Bone marrow (tissue), 2 donors: ENCODE measurements around the gene COMMD3.
A peak's percentile ranks its signal among the peaks of the same experiment; 100 is the strongest.
"Not testable (repeated sequence)": the region's sequence is repeated elsewhere in the genome, so short reads cannot be mapped to it uniquely, and the experiment has no call there.

Source experiments
- DNase-seq, 2 donors: peaks; one replicate each; lab custom pipeline; 2025; lab: John Stamatoyannopoulos, UW

Gene COMMD3

DNA sequence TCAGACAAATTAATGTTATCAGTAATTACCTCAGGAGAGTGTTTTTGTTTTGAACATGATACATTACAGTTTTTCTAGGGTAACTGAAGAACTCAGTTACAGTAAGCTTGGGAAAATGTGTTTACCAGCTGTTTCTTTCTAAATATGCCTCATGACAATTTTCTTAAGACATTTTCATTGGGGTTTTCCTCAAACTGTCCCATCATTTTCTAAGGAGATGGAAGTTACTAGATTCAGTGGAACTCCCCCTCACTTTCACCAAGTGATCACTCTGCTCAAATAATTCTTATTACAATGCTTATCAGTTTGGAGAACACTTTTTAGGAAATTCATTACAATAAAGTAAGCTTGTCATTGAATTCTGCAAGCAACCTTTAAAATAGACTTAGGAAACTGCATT is 22.7 kb downstream of the COMMD3 start:
- no peak for DNase-seq

DNA sequence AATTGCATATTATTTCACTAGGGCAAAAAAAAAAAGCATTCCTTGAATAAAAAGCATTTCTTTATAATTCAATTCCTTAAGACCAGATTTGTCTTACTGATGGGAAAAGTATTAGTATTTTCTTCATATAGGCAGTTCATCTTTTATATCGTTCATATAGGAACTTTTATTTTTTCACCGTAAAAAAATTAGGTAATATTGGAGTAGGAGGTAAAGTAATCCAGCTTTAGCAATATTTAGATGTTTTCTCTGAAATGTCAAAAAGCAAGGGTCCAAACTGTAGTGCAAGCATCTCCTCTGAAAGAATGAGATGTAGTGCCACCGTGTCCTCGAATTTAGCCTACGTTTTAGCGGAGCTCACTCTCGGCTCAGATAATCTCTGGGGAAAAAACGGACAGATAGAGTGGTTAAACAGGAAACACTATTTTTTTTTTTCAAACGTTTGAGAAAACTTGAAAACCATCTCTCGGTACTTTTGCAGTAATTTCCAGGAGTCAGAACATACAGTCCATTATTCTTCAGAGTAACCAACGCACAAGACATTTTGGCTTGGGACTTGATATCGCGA is 23.7 kb downstream of the COMMD3 start:
- no peak for DNase-seq

DNA sequence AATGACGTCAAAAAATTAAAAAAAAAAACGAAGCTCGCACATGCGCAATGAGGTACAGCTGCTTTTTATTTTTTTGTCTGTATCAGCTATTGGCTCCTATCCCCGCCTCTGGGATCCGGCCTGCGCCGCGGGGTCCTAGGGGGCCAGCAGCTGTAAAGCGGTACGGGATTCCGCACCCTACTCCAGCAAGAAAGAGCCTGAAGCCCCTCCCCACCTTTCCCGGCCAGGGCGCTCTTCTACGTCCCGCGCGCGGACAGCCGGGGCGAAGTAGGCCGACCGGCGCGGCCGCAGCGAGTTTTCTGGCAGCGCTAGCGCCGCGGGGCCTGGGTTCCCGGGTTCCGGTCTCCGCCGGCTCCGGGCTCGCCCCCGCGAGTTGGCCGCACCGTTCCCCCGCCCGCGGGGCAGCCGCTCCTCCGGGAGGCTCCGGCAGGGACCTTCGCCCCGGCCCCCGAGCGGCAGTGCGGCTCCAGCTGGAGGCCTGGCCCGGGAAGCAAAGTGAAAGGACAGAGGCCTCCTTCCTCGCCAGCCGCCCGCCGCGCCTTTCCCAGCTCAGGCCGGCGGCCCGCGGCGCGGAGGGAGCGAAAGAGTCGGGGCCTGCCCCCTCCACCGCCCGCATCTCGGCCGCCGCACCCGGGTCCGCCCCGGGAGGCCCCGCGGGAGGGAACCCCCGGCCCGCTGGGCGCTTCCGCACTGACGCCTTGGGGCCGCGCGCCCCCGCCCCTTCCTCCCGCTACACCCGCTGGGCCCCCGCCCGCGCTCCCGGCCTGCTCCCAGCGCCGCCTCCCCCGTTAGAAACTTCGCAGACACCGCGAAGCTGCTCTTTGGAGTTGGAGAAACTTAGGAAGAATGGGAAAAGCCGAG is 24.4 kb downstream of the COMMD3 start:
- peak; percentile 51 to 74 for DNase-seq

DNA sequence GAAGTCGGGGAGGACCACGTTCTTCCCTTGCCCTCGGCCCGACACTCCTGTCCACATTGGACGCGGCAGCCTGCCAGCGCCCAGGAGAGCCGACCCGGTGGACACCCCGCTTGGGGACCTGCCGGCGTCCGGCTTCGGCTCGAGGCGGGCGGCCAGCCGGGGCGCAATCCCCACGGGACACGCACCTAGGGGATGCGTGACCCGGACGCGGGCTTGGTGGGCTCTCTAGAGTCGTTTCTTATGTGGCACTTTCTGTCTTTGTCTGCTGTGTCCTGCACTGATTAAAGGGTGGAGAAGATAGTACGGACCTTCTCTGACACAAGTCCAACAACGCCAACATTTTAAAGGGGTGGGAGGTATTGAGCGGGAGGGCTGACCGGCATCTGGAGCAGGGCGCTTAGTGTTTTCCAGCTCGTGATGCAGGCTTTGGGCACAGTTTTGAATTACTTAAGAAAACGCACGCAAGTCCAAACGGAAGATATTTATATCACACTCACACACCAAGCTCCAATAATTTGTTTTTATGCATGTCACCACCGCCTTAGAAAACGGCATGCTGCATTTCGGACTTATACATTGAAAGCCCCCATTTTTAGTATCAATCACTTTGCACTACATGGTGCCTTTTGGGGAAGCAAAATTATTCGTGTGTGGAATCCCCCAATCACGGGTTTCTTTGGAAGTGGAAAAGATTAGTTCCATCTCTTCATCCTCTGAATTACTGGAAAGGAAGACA is 25.2 kb downstream of the COMMD3 start:
- no peak for DNase-seq

DNA sequence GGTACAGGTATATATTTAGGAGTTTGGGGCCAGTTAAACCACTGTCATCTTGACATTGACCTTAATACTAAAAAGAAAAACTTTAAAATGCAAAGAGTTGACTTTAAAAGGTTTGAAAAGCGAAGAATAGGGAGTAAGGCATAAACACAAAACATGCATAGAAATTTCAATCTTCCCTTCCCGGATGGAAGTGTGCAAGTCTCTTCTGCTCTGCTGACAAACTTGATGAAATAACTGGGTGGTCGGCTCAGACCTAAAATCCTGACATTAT is 25.7 kb downstream of the COMMD3 start:
- no peak for DNase-seq

DNA sequence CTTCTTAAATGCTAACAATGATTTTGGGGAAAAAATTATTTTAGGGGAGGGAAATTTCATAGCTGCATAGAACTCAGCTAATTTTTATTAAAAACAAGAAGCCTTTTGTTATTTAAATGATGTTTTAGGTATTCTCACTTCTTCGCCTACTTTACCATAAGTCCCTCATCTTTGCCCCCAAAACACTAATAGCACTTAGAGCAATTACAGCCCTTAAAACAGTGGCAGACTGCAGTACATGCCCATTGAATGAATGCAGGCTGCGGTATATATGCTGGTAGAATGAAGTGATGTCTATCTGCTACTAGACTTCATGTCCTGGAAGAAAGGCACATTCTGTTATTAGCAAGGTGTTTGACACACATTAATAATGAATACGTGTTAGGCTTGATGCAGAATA is 26.2 kb downstream of the COMMD3 start:
- no peak for DNase-seq

DNA sequence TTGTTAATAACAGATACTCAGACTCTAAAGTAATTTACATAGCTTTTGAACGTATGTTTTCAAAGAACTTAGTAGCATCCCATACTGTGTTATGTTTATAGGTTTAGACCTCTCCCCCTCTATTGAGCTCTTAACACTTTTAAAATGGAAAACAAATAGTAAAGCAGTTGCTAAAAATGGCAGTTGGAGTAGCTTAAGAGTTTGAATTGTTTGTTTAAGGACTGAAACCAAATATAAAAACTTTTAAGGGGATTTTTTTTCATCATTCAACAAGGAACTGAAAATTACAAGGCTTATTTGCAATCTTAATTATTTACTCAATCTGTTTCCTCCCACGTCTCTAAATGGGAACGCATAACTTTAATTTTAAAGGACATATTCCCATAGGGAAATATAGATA is 27.5 kb downstream of the COMMD3 start:
- DNase-seq = no peak

DNA sequence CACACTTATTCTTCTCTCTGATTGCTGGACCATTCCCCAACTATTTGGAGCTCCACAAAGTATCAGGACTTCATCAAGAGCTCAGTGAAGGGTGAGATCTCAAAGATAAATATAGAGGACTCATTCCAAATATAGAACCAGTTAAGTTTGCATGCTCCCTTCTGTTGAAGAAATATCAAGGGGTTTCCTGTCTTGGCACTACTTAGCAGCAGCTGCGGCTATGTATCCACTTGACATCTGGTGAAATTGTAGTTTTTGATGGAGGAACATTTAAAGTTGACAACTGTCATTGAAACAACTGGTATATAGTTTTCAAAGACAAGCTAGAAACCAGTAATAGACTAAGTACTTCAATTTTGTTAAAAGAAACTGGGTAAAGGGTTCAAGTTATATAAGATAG is 28.1 kb downstream of the COMMD3 start:
- DNase-seq = peak in 1 of 2 donors; percentile 62

DNA sequence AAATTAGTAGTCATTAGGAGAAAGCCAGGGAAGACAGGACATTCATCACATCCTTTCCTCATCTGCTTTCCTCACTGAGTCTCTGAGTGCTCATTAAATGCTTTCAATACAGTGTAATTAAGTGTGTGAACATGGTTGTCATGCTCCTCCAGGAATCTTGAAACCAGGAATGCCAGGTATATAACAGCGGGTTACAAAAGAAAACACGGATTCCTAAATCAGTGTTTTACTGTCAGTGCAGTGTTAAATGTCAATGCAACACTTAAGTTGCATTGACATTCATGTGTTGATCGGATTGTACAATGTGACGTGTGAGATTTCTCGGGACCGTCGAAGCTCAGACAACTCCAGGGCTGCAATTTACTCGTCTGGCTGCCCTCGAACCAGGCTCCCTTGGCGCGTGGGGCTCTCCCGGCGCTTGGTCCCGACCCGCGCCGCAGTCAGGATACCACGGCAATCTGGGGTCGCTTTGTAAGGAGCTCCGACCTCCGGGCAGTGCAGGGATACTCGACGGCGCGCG is 28.7 kb downstream of the COMMD3 start:
- DNase-seq = no peak

DNA sequence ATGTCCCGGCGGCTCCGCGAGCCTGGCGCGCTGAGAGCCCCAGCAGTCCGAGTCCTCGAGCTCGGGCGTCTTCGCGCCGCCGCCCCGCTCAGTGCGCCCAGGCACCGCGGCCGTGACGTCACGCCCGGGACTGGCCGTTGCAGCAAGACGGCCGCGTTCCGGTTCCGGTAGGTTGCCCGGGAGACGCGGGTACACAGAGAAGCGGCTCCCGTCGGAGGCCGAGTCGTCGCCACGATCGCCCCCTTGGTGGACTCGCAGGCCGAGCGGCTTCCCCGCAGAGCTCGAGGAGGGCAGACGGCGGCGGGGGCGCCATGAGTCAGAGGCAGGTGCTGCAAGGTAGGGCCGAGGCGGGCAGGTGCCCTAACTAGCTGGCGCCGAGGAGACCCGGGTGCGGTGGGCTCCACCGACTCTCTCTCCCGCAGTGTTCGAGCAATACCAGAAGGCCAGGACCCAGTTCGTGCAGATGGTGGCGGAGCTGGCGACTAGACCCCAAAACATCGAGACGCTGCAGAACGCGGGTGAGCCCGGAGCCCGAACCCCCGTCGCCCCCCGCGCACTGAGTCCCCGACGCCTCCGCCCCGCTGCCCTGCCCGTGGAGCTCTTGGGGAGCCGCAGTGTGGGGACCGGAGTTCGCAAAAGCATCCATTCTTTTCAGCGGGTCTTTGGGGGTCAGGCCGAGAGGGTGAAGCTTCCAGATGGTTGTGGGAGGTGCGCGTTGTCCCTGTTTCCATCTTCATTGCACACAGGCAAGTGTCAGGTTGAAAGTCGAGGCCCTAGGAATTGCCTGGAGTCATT is 29.3 kb downstream of the COMMD3 start, which contains the start of gene SPAG6:
Gene SPAG6 (plus strand): TSS at position 196 of the 795 bp plus-strand sequence. CDS start 116 bp downstream, at position 312.
- DNase-seq = peak in 1 of 2 donors; percentile 29

DNA sequence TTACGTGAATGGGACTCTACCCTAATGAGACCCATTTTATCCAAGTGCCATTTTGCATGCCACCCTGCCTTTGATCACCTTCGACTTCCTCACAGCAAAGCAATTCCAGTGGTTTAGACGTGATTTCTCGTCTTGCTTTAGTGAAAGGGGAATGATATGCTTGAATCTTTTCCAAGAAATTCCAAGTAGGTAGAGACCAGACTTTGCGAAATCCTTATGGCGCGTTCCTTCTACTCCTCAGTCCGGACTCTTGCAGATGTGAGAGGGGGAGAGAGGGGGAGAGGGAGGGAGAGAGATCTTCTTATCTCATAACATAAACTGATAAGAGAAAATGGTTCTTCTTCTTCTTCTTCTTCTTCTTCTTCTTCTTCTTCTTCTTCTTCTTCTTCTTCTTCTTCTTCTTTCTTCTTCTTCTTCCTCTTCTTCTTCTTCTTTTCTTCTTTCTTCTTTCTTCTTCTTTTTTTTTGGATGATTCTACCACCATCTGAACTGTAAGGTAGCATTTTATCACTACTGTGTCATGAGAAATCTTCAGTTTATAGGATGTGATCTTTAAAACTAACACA is 30.0 kb downstream of the COMMD3 start:
- DNase-seq = no peak

DNA sequence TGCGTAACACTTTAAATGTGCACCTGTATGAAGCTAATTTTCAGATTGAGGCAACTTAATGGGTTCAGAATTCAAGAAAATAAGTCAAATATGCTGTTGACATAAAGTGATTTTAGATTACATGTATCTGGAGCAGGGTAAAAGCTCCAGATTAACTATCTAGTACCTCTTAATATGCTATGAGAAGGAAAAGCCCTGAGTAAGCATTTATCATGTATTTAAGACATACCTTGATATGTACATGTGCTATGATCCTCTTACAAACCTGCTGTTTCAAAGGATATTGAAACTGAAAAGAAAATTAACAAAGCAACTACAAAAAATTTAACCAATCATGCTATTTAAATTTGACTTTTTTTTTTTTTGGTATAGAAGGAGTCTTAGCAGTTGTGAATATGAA is 33.6 kb downstream of the COMMD3 start:
- no peak for DNase-seq

DNA sequence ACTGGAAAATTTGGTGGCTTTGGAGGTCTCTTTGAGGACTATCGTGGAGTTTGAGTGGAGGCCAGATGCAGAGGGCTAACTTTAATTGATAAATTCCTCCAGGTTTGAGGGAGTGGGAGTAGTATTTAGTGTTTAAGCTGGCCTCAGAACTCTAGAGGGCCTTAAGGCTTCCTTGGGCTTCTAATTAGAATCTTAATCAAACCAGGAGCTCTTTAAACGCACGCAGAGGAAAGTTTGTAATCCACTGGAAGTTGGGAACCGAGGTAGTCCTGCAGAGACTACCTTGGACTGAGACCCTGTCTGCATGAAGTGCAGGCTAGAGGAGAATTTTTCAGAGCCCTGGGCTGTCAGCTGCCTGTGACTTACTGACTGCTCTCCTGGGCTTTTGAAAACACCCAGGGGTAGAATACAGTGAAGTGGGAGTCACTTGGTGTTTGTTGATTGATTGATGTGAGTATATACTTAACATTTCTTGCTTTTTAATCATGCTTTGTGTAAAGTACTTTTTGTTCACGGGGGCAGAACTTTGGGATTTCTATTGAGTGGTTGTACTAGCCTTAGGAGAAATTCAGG is 35.0 kb downstream of the COMMD3 start:
- DNase-seq = no peak

DNA sequence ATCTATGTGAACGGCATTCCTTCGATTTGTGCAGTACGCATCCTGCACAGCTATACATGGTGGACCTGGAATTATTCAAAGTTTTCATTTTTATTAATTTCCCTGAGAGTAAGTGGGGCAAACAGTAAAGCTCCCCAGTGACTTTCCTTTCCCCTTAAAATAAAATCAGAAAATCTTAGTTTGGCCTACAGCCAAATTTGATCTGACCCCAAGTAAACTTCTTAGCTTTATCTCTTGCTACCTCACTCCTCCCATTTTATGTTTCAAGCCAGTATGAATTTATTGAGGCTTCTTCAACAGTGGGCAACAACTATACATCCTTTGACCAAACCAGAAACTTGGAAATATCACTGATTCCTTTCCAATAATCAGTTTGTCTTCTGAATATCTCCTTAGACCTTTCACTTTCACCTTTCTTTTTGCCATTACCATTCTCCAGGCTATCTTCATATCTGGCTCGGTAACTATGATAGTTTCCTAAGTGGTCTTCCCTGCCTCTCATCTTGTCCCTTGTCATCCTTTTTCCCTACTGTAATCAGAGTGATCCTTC is 40.2 kb downstream of the COMMD3 start:
- DNase-seq = no peak

DNA sequence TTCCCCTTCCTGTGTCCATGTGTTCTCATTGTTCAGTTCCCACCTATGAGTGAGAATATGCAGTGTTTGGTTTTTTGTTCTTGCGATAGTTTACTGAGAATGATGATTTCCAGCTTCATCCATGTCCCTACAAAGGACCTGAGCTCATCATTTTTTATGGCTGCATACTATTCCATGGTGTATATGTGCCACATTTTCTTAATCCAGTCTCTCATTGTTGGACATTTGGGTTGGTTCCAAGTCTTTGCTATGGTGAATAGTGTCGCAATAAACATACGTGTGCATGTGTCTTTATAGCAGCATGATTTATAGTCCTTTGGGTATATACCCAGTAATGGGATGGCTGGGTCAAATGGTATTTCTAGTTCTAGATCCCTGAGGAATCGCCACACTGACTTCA is 41.6 kb downstream of the COMMD3 start:
- DNase-seq = not testable (repeated sequence)

DNA sequence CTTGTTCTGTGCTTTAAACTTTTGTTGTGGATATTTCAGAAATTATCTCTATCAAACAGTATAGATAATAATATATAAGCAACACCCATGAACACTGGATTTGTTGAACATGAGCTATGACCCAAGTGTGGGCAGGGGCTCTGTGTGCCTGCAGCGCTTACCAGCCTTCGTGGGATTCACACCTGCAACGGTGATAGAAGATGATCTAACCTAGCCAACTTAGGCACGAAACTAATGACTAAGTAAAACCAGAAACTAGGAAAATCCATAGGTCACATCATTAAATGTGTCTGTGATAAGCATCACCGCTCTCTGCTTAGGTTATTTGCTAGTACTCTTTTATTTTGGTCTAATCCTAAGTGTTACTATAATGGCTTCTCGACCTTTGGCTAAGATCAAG is 47.1 kb downstream of the COMMD3 start:
- DNase-seq = no peak

DNA sequence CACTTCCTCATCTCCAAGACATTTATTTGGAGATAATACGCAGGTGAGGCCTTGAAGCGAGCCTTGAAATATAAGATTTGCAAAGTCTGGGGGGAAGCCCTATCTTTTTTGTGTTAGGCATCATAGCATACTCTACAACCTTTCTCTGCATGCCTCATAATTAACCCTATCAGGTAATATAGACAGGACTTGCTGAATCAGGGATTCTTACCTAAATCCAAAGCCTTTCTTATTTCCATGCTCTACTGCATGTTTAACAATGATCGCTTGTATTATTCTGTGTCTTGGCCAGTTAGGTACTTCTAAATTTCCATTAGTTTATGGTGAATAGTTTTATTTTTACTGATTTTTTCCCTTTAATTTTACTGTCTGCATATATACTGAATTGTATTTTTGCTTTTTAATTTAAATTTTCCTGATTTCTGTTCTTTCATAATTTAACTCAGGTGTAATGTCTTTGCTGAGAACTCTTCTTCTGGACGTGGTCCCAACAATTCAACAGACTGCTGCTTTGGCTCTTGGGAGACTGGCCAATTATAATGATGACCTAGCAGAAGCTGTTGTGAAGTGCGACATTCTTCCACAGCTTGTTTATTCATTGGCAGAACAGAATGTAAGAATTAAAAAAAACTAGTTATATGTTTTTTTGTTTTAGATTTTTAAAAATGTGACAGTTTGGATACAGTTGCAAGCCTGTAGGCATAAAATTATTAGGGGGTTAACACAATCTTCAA is 48.4 kb downstream of the COMMD3 start:
- DNase-seq = no peak

DNA sequence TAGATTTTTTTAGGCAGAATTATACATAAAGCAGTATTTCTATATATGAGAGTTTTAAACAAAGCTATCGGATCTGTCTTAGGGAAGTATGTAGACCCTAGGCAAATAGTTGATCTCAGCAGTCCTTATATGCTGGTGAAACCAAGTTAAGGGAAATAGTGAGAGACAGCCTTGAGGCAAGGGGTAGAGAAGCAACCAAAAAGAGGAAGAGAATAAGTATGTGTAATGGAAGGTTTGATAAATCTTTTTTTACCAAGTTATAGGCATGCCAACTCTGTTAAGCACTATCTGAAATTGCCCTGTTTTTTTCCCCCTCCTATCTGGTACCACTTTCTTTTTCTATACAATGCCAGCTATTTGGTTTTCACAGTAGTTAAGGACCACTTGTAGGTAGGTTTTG is 49.0 kb downstream of the COMMD3 start:
- peak in 1 of 2 donors; percentile 71 for DNase-seq

DNA sequence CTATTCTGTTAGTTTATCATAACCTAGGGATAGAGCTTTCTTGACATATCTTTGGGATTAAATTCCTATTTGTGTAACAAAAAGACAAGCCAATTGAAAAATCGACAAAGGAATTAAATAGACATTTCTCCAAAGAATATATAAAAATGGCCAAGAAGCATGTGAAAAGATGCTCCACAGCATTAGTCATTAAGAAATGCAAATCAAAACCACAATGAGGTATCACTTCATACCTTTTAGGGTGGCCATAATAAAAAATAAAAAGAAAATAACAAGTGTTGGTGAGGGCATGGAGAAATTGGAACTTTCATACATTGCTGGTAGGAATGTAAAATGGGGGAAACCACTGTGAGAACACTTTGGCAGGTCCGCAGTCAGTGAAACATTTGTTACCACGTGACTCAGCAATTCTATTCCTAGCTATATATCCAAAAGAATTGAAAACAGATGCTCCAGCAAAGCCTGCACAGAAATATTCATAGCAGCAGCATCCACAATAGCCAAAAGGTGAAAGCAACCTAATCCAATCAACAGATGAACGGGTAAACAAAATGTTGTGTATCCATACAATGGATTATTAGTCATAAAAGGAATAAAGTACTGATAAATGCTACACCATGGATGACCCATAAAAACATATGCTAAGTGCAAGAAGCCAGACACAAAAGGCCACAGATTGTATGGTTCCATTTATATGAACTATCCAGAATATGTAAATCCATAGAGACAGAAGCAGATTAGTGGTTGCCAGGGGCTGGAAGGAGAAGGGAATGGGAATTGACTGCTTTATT is 49.7 kb downstream of the COMMD3 start:
- no peak for DNase-seq

DNA sequence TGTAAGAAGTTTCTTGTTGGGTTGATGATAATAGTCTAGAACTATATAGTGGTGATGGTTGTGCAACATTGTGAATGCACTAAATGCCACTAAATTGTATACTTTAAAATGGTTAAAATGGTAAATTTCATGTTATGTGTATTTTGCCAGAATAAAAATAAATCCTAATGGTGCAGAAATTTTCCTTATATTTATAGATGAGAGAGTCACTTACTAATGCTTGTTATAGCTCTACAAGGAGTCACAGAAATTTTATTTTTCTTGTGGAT is 50.2 kb downstream of the COMMD3 start:
- DNase-seq = no peak
